Measurements from ENCODE around the gene FMO2. TPM values are rescaled to one million over a fixed set of nuclear protein-coding genes. Genes with fewer than 3 reads are reported as not detected.

Gene FMO2
- total RNA-seq, 1 donor from 2014 or later = not detected

- no peak for TF ChIP-seq CTCF (IDR thresholded peaks at IDR 0.05; ENCODE audit: unreplicated experiment)
- no peak for DNase-seq (ENCODE audit: low spot score)
- H3K9me3 Mint-ChIP-seq (ENCODE audit: unreplicated experiment) = peaks cover 5% of the 10 kb centered on the region
- peaks cover 3% of the 10 kb centered on the region for H3K27me3 Mint-ChIP-seq (ENCODE audit: unreplicated experiment)
- H3K4me1 Mint-ChIP-seq (ENCODE audit: unreplicated experiment) = peaks cover 28% of the 10 kb centered on the region
- H3K36me3 Mint-ChIP-seq (ENCODE audit: low read depth, unreplicated experiment) = no peaks in the 10 kb centered on the region
- no peak overlapping the region for H3K27ac Mint-ChIP-seq (ENCODE audit: unreplicated experiment)
- no peak overlapping the region for H3K4me3 Mint-ChIP-seq (ENCODE audit: unreplicated experiment)
Measured at GRCh38 chr1:171218661-171219060, 33.6 kb downstream of the FMO2 start.

DNA sequence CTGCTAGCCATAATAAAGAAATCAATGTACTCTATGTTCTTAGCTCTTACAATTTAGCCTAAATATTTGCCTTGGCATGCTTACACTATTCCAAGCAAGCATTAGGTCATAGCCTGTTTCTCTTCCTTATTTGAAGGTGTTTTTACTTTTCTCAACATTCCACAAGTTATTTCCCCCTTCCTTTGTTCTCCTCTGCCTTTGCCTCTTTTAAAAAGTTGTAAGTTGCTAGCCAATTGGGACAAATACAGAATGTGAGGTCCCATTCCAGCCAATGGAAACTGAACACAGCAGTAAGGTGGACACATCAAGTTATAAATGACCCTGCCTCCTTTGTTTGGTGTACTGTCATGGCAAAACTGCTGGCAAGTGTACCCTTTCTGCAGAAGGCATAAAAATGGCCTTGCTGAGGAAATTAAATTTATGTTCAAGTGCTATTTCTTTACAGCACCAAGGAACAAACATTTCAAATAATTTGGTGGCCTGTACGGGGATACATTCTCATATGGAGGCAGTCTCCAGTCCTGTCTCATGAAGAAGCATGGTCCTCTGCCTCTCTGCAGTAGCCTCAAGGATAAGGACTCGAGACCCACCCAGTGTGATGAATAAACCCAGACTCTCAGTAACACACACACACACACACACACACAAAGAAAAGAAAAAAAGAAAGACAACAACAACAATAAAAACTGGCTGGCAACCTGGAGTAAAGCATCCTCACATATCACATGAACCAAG, 34.4 kb downstream of the FMO2 start:
- TF ChIP-seq CTCF (IDR thresholded peaks at IDR 0.05; ENCODE audit: unreplicated experiment) = no peak
- Mint-ChIP-seq H3K27ac (ENCODE audit: unreplicated experiment) (peak overlapping the region; percentile 55), H3K36me3 (ENCODE audit: low read depth, unreplicated experiment) (no peaks in the 10 kb centered on the region), H3K4me3 (ENCODE audit: unreplicated experiment) (peak overlapping the region; percentile 37), H3K27me3 (ENCODE audit: unreplicated experiment) (peaks cover 3% of the 10 kb centered on the region), H3K9me3 (ENCODE audit: unreplicated experiment) (peaks cover 5% of the 10 kb centered on the region), H3K4me1 (ENCODE audit: unreplicated experiment) (peaks cover 27% of the 10 kb centered on the region)
- no peak for DNase-seq (ENCODE audit: low spot score)

DNA sequence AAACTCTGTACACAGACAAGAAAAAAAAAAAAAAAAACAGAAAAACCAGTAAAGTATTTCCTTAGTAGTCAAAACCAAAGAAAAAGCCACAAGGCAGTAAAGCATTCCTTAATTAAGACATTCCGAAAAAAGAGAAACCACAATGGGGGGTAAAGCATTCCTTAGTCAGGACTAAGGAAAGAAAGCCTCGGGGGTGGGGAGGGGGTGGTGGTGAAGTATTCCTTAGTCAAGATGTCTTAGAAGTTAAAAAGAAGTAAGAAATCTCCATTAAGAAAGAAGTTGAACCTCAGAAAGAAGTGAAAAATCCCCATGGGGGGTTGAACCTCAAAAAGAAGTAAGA, 35.0 kb downstream of the FMO2 start:
- peak overlapping the region; percentile 55 for H3K27ac Mint-ChIP-seq (ENCODE audit: unreplicated experiment)
- no peak for TF ChIP-seq CTCF (IDR thresholded peaks at IDR 0.05; ENCODE audit: unreplicated experiment)
- no peak for DNase-seq (ENCODE audit: low spot score)
- peaks cover 5% of the 10 kb centered on the region for H3K9me3 Mint-ChIP-seq (ENCODE audit: unreplicated experiment)
- peaks cover 27% of the 10 kb centered on the region for H3K4me1 Mint-ChIP-seq (ENCODE audit: unreplicated experiment)
- H3K27me3 Mint-ChIP-seq (ENCODE audit: unreplicated experiment) = peaks cover 3% of the 10 kb centered on the region
- peak overlapping the region; percentile 37 for H3K4me3 Mint-ChIP-seq (ENCODE audit: unreplicated experiment)
- H3K36me3 Mint-ChIP-seq (ENCODE audit: low read depth, unreplicated experiment) = no peaks in the 10 kb centered on the region

GRCh38 chr1:171220581-171221054, 35.5 kb downstream of the FMO2 start:
- peaks cover 5% of the 10 kb centered on the region for H3K9me3 Mint-ChIP-seq (ENCODE audit: unreplicated experiment)
- TF ChIP-seq CTCF (IDR thresholded peaks at IDR 0.05; ENCODE audit: unreplicated experiment) = no peak
- H3K27ac Mint-ChIP-seq (ENCODE audit: unreplicated experiment) = peak overlapping the region; percentile 97
- DNase-seq (ENCODE audit: low spot score) = peak; percentile 50
- peaks cover 3% of the 10 kb centered on the region for H3K27me3 Mint-ChIP-seq (ENCODE audit: unreplicated experiment)
- peak overlapping the region; percentile 92 for H3K4me3 Mint-ChIP-seq (ENCODE audit: unreplicated experiment)
- no peaks in the 10 kb centered on the region for H3K36me3 Mint-ChIP-seq (ENCODE audit: low read depth, unreplicated experiment)
- H3K4me1 Mint-ChIP-seq (ENCODE audit: unreplicated experiment) = peaks cover 27% of the 10 kb centered on the region

All from endothelial cell (in vitro differentiated cells).